ENCODE data around the gene MTA3.
"Not testable (repeated sequence)": the region's sequence is repeated elsewhere in the genome, so short reads cannot be mapped to it uniquely, and the experiment has no call there.

The MTA3 gene

GRCh38 chr2:42567806-42568400 lies 529 bp upstream of the MTA3 start:
- no peak for DNase-seq

DNA sequence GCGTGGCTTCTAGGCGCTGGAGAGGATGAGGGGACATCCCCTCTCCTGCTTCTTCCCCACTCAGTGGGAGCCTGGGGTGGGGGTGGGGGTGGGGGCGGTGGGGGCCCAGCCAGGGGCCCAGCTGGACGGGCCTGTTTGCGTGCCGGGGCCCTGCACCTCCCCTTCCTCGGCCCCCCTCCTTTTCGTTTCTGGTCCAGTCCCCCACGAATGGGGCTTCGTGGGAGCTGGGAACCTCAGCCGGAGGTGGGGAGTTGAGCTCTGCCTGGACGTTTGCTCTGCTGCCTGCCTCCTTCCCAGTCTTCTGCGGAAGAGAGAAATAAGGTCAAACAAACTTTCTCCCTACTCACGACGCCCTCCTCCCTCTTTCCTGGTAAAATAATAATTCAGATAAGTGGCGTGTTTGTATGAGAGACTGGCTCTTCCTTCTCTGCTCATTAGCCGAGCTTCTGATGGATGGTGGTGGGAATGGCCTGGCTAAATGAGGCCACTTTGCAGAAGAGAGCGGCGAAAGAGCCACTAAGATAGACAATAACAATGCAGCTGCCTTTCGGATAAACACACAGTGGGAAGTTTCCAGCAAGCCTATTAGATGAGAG lies 782 bp downstream of the MTA3 start:
- no peak for DNase-seq

DNA sequence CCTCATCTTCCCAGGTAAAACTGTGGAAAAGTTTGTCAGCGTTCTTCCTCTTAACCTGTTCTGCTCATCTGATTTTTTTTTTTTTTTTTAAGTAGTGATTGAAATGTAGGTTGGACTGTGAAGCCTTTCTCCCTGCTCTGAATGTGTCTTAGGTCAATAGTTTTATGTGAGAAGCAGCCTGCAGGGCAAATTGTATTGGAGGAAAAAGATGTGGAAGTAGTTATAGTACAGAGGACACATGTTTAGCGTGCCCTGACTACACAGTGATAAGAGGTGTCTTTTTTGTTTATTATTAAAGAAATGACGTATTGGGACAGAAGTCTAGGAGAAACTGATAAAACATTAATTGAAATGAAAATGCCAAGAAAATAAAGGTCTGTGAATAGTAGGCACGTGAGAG lies 1.5 kb downstream of the MTA3 start:
- DNase-seq: no peak

GRCh38 chr2:42572297-42573081 lies 4.1 kb downstream of the MTA3 start:
- no peak for DNase-seq

GRCh38 chr2:42573256-42573655 lies 4.8 kb downstream of the MTA3 start:
- no peak for DNase-seq

- no peak for DNase-seq
Measured at GRCh38 chr2:42575458-42576064, 7.1 kb downstream of the MTA3 start.

DNA sequence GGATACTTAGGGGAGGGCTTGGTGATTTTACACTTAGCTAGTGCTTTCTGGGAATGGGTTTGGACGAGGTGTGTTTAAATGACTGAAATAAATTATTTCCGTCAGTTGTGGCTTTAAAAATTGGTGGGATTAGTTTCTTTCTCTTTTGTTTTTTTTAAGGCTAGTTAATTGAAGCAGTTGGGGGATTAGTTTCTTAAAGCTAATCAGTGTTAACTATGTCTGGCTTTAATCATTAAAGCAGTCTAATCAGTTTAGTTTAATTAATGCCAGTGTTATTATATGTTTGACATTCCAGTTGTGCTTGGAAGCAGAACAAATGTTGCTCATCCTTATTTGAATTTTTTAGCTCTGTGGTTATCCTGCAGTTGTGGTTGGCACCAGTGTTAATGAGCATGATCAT lies 10.2 kb downstream of the MTA3 start:
- no peak for DNase-seq

GRCh38 chr2:42581257-42581656 lies 12.8 kb downstream of the MTA3 start:
- DNase-seq: no peak

DNA sequence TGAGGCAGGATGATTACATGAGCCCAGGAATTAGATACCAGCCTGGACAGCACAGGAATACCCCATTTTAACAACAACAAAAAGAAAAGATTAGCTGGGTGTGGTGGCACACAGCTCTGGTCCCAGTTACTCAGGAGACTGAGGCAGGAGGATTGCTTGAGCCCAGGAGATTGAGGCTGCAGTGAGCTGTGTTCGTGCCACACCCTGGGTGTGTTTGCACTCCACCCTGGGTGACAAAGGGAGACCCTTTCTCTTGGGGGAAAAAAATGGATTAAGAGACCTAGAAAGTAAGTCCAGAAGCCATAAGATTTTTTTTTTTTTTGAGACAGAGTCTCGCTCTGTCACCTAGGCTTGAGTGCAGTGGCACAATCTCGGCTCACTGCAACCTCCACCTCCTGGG lies 16.2 kb downstream of the MTA3 start:
- DNase-seq: not testable (repeated sequence)

- DNase-seq: no peak
Measured at GRCh38 chr2:42585779-42586178, 17.3 kb downstream of the MTA3 start.

DNA sequence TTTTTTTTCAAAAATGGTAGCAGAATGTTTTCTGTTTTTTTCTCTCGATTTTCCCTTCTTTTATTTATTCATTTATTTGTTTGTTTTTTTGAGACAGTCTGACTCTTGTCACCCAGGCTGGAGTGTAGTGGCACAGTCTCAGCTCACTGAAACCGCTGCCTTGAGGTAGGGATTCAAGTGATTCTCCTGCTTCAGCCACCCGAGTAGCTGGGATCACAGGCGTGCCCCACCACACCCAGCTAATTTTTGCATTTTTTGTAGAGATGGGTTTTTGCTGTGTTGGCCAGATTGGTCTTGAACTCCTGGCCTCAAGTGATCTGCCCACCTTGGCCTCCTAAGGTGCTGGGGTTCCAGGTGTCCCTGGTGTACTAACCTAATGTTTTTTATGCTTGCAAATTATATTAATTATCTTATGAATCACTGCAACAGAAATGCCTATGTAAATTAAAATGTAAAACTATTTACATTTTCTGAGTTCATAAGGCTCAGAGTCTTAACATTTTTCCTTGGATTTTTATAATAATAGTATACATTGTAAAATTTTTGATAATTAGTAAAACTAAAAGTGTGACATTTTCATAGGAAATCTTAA lies 19.2 kb downstream of the MTA3 start:
- DNase-seq: no peak

DNA sequence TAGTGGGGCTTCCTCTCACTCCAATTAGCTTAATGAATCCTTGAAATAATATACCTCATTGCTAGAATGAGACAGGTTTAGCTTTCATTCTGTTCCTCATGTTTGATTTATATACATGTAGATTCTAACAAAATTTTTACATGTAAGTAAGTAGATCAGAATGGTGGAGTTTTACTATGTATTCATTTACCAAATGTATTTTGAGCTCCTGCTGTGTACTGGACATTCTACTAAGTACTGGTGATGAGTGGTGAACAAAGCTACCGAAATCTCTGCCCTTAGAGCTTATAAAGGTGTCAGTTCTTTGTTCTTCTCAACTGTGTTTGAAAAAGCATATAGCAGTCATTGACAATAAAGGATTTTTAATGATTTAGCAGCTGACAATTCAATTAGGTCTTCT lies 19.7 kb downstream of the MTA3 start:
- DNase-seq: no peak

GRCh38 chr2:42590176-42590575 lies 21.7 kb downstream of the MTA3 start:
- no peak for DNase-seq

DNA sequence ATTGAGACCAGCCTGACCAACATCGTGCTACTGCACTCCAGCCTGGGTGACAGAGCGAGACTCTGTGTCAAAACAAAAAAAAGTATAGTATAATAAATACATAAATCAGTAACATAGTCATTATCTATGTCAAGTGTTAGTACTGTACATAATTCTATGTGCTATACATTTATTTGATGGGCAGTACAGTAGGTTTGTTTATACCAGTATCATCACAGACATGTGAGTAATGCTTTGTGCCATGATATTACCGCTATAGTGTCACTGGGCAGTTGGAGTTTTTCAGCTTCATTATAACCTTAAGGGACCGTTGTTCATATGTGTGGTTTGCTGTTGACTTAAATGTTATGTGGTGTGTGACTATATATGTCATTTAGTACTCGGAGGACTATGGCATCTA lies 24.9 kb downstream of the MTA3 start:
- no peak for DNase-seq

DNA sequence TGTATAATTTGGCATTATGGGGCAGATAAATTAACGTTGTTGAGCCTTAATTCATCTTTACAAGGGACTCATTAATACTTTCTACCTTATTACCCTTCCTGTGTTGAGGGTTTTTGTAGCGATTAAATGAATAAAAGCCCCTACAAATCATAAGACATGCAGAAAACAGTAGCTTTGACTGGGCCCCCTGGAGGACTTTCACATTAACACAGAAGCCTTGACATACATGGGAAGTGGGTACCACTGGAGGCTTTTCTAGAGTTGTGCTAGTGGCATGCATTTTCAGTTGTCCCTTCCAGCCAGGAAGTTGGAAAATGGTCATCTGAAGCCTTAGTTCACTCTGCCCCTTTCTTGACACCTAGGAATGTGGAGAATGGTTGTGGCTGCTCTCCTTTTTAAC lies 30.2 kb downstream of the MTA3 start:
- no peak for DNase-seq

GRCh38 chr2:42601076-42601475 lies 32.6 kb downstream of the MTA3 start:
- DNase-seq: no peak

GRCh38 chr2:42602218-42602875 lies 33.9 kb downstream of the MTA3 start:
- DNase-seq: peak; percentile 63

- DNase-seq: no peak
Measured at GRCh38 chr2:42602876-42603219, 34.4 kb downstream of the MTA3 start.

DNA sequence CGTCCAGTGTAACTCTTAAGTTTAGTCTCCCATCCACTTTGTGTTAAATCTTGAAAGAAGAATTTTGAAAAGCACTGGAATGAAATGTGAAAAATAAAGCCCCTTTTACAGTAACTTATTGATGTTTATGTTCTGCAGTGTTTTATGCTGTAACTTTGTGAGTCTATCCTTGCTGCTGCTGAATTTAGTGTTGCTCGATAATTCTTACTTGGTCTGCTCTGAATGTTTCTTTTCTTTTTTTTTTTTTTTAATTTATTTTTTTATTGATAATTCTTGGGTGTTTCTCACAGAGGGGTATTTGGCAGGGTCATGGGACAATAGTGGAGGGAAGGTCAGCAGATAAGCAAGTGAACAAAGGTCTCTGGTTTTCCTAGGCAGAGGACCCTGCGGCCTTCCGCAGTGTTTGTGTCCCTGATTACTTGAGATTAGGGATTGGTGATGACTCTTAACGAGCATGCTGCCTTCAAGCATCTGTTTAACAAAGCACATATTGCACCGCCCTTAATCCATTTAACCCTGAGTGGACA lies 36.0 kb downstream of the MTA3 start:
- DNase-seq: not testable (repeated sequence)

GRCh38 chr2:42606166-42606565 lies 37.7 kb downstream of the MTA3 start:
- DNase-seq: not testable (repeated sequence)

DNA sequence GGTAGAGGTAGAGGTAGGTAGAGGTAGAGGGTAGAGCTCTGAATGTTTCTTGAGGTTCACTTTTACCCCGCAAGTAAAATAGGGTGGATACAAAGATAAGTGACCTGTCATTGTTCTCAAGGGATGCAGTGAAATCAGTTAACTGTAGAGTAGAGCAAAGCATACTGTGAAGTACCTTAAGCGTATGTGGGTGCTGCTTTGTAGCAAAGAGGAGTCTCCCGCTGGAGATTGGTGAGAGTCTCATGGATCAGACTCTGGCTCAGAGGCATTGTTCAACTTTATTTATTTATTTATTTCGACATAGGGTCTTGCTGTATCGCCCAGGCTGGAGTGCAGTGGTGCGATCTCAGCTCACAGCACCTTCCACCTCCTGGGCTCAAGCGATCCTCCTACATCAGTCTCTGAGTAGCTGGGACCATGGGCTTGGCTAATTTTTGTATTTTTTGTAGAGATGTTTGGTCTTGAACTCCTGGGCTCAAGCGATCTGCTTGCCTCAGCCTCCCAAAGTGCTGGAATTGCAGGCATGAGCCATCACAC lies 38.7 kb downstream of the MTA3 start:
- no peak for DNase-seq

GRCh38 chr2:42613281-42614064 lies 45.0 kb downstream of the MTA3 start:
- no peak for DNase-seq
